Hippocampal formation (tissue), 2 donors: Measurements from ENCODE around the gene RNH1.
"Not testable (repeated sequence)": the region's sequence is repeated elsewhere in the genome, so short reads cannot be mapped to it uniquely, and the experiment has no call there.

ENCODE experiments used
- DNase-seq, 2 donors: peaks; one replicate each; lab custom pipeline; 2025; lab: John Stamatoyannopoulos, UW

The RNH1 gene

DNA sequence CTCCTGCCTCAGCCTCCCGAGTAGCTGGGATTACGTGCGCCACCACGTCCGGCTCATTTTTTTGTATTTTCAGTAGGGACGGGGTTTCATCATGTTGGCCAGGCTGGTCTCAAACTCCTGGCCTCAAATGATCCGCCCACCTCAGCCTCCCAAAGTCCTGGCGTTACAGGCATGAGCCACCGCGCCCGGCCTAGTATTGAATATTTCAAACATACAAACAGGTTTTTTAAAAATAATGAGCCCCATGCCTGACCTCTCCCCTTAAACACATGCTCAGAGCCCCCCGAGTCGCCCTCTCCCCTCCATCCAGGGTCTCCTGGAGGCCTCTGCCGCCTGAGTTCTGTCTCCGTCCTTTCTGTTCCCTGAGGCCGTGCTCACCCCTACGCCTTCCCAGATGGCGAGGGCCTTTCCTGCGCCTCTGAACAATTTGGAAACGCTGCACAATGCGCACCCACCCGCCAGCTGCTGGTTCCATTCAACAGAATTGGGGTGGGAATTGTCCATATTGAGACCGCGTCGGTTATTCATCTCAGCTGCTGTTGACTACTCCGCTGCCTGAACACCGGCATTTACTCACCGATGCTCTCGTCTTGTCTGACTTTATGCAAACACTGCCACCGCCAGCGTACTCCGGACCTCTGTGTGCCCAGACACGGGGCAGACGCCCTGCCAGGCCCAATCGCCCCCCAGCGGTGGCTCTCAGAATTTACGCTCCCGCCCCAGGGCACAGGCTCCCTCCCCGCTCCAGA, 13.6 kb upstream of the RNH1 start:
- DNase-seq: no peak

- no peak for DNase-seq
Measured at GRCh38 chr11:518463-519202, 11.6 kb upstream of the RNH1 start.

GRCh38 chr11:516918-517685, 10.1 kb upstream of the RNH1 start:
- not testable (repeated sequence) for DNase-seq

DNA sequence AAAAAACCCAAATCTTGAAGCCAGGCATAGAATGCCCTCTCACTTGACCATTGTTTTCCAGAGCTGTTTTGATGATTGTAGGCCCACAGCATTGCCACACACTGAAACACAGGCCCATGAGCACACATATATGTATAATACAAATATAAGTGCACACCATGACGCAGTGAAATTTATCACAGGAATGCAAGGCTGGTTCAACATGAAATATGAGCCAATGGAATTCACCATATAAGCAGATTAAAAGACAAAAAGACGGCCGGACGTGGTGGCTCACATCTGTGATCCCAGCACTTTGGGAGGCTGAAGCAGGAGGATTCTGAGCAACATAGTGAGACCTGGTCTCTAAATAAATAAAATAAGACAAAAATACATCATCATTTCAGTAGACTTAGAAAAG, 9.4 kb upstream of the RNH1 start:
- DNase-seq: no peak

DNA sequence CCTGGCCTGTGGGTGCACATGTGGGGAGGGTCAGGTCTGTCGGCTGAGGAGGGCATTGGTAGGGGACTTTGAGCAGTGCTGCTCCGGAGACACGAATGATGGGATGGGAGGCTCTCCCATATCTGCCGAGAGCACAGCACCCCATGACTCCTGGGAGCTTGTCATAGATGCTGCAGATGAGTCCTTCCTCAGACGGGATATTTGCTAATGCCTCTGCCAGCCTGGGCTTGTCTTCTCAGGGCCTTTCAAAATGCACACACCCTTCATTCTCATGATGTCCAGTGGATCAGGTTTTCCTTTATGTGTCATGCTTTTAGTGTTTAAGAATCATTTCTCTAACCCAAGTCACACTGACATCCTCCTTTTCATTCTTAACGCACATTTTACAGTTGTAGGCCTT, 8.1 kb upstream of the RNH1 start:
- DNase-seq: no peak

GRCh38 chr11:514606-515005, 7.6 kb upstream of the RNH1 start:
- no peak for DNase-seq

GRCh38 chr11:512761-513595, 5.9 kb upstream of the RNH1 start:
- no peak for DNase-seq

DNA sequence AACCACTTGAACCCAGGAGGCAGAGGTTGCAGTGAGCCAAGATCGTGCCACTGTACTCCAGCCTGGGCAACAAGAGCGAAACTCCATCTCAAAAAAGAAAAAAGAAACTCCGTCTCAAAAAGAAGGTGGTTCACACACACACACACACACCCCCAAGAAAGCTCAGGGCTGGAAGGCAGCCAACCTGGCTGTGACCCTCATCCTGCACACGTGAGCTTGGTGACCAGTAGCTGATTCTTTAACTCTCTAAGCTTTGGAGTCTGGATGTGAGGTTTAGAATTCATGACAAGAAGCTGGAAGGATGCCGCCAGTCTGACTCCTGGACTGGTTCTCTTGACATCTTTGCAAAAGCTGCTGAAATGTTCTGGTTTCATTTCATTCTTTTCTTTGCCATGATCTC, 1.9 kb upstream of the RNH1 start:
- DNase-seq: no peak

- DNase-seq: no peak
Measured at GRCh38 chr11:507727-508515, 879 bp upstream of the RNH1 start.

DNA sequence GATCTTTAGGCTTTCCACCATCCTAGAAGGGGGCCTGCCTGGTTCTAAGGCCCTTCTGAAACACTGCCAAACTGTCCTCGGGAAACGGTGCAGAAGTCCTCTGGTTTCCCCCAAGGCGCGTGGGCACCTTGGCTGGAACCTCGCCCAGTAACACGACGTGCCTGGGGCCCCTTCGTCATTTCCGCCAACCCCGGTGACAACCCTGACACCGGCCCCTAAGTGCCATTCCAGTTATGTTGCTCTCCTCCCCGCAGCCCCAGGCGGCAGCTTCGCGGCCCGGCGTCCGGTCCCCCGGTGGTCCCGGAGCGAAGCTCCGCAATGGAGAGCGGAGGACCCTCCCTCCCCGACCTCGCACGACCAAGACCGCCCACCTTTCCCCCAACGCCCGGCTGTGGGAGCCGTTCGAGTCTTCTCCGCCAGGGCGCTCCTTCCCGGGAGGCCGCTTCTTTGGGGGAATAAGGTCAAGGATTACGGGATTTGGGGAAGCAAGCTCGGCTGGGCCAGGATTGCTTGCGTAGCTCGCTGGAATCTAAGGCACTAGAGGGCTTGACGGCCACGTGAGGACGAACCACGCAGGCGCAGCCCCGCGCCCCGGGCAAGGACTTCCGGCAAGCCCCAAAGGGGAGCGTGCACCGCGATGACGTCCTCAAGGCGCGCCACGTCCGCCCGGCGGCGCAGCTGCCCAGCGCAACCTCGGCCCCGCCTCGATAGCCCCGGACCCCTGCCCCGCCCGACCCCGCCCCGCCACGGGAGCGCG, 626 bp downstream of the RNH1 start:
- DNase-seq: peak; percentile 90 to 97

DNA sequence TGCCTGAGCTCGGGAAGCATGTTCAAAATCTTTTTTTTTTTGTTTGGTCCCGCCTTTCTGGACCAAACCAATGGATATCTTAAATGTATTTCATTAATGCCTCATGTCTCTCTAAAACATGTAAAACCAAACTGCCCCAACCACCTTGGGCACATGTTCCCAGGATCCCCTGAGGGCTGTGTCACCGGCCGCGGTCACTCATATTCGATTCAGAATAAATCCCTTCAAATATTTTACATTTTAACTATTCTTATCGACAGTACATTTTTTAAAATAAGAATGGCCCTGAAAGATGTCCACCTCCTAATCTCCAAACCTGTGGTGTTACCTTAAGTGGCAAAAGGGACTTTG, 2.1 kb downstream of the RNH1 start:
- DNase-seq: no peak

- DNase-seq: no peak
Measured at GRCh38 chr11:504053-504993, 2.7 kb downstream of the RNH1 start.

DNA sequence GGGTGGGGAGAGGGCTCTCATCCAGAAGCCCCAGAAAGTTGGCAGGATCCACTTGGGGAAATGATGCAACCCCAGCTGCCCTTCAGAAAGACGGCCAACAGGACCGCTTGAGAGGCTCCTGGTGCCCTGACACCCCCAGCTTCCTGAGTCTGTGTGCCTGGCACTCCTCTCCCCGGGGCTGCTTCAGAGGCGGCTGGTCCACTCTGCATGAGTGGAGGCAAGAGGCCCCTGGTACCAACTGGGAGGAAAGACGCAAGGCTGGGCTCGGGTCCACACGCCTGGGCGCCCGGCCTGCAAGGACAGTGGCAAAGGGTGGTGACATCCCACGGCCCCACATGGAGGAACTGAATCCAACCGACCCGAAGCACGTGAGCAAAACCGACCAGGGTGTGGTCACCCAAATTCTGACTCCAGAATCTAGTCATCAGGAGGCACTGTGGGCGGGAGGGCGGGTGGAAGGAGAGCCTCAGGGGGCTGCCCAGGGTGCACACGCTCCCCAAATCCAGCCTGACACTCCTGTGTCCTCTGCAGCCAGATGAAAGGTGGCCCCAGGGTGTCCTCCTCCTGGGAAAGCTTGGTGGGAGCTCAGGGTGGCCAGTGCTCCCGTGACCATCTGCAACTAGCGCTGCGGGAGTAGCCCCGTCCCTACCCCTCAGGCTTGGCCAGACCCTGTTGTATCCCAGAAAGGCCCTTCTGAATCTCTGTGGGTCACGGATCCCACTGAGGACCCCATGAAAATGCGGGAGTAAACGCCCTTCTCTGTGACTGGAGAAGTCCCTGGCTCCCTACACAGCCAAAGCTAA, 3.7 kb downstream of the RNH1 start:
- DNase-seq: peak; percentile 56 to 89

- DNase-seq: no peak
Measured at GRCh38 chr11:502288-503178, 4.5 kb downstream of the RNH1 start.

- DNase-seq: no peak
Measured at GRCh38 chr11:501683-502287, 5.3 kb downstream of the RNH1 start.

- no peak for DNase-seq
Measured at GRCh38 chr11:501001-501682, 5.9 kb downstream of the RNH1 start.
